Breast epithelium (tissue), 4 donors: ENCODE results near the gene MTRR. TPM values are rescaled to one million over a fixed set of nuclear protein-coding genes. Genes with fewer than 3 reads are reported as not detected.
A peak's percentile ranks its signal among the peaks of the same experiment; 100 is the strongest.

Source experiments
- DNase-seq, 2 donors: peaks; one replicate each; pipeline ENCODE4 v3.0.0-alpha.2; 2019; ENCODE audit warnings: low spot score in 2 of 2
- H3K27ac ChIP-seq, 2 donors: fragments of 200-600 bp; sonication (generic) in 1 of 2; one replicate each; pipeline ENCODE4 v1.5.1; 2016 to 2019; ENCODE audit warnings: mild to moderate bottlenecking in 1 of 2
- H3K27me3 ChIP-seq, 2 donors: fragments of 200-600 bp; sonication (generic) in 1 of 2; one replicate each; pipeline versions ENCODE4 v1.5.1 to v1.6.0; 2017 to 2019; ENCODE audit warnings: control low read depth in 1 of 2, mild to moderate bottlenecking in 1 of 2
- H3K36me3 ChIP-seq: fragments of 200-600 bp; one replicate; pipeline ENCODE4 v1.5.1; 2019
- H3K4me1 ChIP-seq, 2 donors: fragments of 200-600 bp; sonication (generic); one replicate each; pipeline ENCODE4 v1.5.1; 2016 to 2019; ENCODE audit warnings: control low read depth in 1 of 2
- H3K4me3 ChIP-seq, 3 donors: fragments of 200-600 bp; sonication (generic); 1 replicate in 2 of 3; 2 replicates in 1 of 3; pipeline ENCODE4 v1.5.1; 2016 to 2019; ENCODE audit warnings: mild to moderate bottlenecking in 3 of 3, moderate library complexity in 2 of 3
- H3K9me3 ChIP-seq, 2 donors: fragments of 200-600 bp; sonication (generic) in 1 of 2; one replicate each; pipeline ENCODE4 v1.5.1; 2016 to 2019; ENCODE audit warnings: control low read depth in 1 of 2
- CTCF ChIP-seq, 3 donors: fragments of 450-650 bp; IDR thresholded peaks; one replicate each; pipeline ENCODE4 v1.5.1; 2016 to 2017; ENCODE audit warnings: antibody characterized with exemption in 3 of 3, mild to moderate bottlenecking in 3 of 3, moderate library complexity in 3 of 3
- POLR2A ChIP-seq: fragments of 450-650 bp; IDR thresholded peaks from one replicate; pipeline ENCODE4 v1.6.1; 2016; ENCODE audit warnings: antibody characterized with exemption, mild to moderate bottlenecking, moderate library complexity
- POLR2AphosphoS5 ChIP-seq, 3 donors: sonication (generic); formaldehyde crosslinking; IDR thresholded peaks; one replicate each; pipeline ENCODE4 v1.6.1; 2017; ENCODE audit warnings: antibody characterized with exemption in 3 of 3
- intact Hi-C: fragments of 100-400 bp; cut with DNase I; formaldehyde crosslinking; loops from one replicate; pipeline ENCODE4 v1.15.1; 2023; ENCODE audit warnings: low total_unique reads
- total RNA-seq, 3 donors: library from RNA; depleted of rRNA; stranded (reverse); fragments of >200 nt; gene quantifications; one replicate each; pipeline ENCODE4 v1.1.0, GENCODE V29; 2016

MTRR gene
- total RNA-seq, 3 donors from 2014 or later: 45.8 to 69.5 (median 57.7) TPM

- Histone ChIP-seq H3K27ac (peak overlapping the region; percentile 64 to 81), H3K36me3 (no peaks in the 10 kb centered on the region), H3K9me3 (no peaks in the 10 kb centered on the region), H3K4me1 (peaks cover 0 to 3% of the 10 kb centered on the region in 2 donors), H3K4me3 (peak overlapping the region; percentile 45 to 87 (median 64)), H3K27me3 (no peaks in the 10 kb centered on the region)
- DNase-seq: no peak
- TF ChIP-seq CTCF (IDR thresholded peaks at IDR 0.05): no peak
- intact Hi-C loops: no loop called here
These were observed 17.7 kb upstream of the MTRR start for GRCh38 chr5:7851240-7851592.

- peak overlapping the region in 1 of 3 donors; percentile 87 for H3K4me3 ChIP-seq
- no peak for TF ChIP-seq CTCF (IDR thresholded peaks at IDR 0.05)
- no peak for TF ChIP-seq POLR2A
- no peak for TF ChIP-seq POLR2AphosphoS5 (IDR thresholded peaks at IDR 0.05)
- intact Hi-C loops: no loop called here
These were observed 17.2 kb upstream of the MTRR start for GRCh38 chr5:7851617-7852289.

GRCh38 chr5:7852542-7852941, 16.4 kb upstream of the MTRR start:
- Histone ChIP-seq H3K4me1 (peaks cover 0 to 3% of the 10 kb centered on the region in 2 donors), H3K27ac (peak overlapping the region; percentile 64 to 82), H3K9me3 (no peaks in the 10 kb centered on the region), H3K4me3 (no peak overlapping the region), H3K27me3 (no peaks in the 10 kb centered on the region), H3K36me3 (no peaks in the 10 kb centered on the region)
- intact Hi-C loops: no loop called here
- no peak for TF ChIP-seq POLR2AphosphoS5 (IDR thresholded peaks at IDR 0.05)
- no peak for TF ChIP-seq CTCF (IDR thresholded peaks at IDR 0.05)
- DNase-seq: no peak

More at GRCh38 chr5:7851617-7852289, 17.2 kb upstream of the MTRR start:
- H3K9me3 ChIP-seq: no peaks in the 10 kb centered on the region
- no peak for DNase-seq
- no peaks in the 10 kb centered on the region for H3K27me3 ChIP-seq
- peak overlapping the region; percentile 64 to 82 for H3K27ac ChIP-seq
- no peaks in the 10 kb centered on the region for H3K36me3 ChIP-seq
- peaks cover 0 to 3% of the 10 kb centered on the region in 2 donors for H3K4me1 ChIP-seq

GRCh38 chr5:7852988-7853387, 16.0 kb upstream of the MTRR start:
- H3K27ac ChIP-seq: peak overlapping the region in 1 of 2 donors; percentile 6
- H3K27me3 ChIP-seq: no peaks in the 10 kb centered on the region
- intact Hi-C loops: no loop called here
- no peak for TF ChIP-seq POLR2A
- TF ChIP-seq POLR2AphosphoS5 (IDR thresholded peaks at IDR 0.05): no peak
- no peak for TF ChIP-seq CTCF (IDR thresholded peaks at IDR 0.05)
- H3K36me3 ChIP-seq: no peaks in the 10 kb centered on the region
- H3K4me3 ChIP-seq: no peak overlapping the region
- no peaks in the 10 kb centered on the region for H3K9me3 ChIP-seq
- peaks cover 0 to 3% of the 10 kb centered on the region in 2 donors for H3K4me1 ChIP-seq
- no peak for DNase-seq

- TF ChIP-seq POLR2AphosphoS5 (IDR thresholded peaks at IDR 0.05) (no peak), POLR2A (no peak), CTCF (IDR thresholded peaks at IDR 0.05) (no peak)
- intact Hi-C loops: no loop called here
- H3K27ac ChIP-seq: no peak overlapping the region
These were observed 13.3 kb upstream of the MTRR start for GRCh38 chr5:7855611-7856010.

More at GRCh38 chr5:7855611-7856010, 13.3 kb upstream of the MTRR start:
- Histone ChIP-seq H3K4me1 (no peaks in the 10 kb centered on the region), H3K27me3 (no peaks in the 10 kb centered on the region), H3K9me3 (no peaks in the 10 kb centered on the region), H3K4me3 (no peak overlapping the region), H3K36me3 (no peaks in the 10 kb centered on the region)
- no peak for DNase-seq
